ENCODE measurements around the gene POMGNT1.

POMGNT1 gene

GRCh38 chr1:46193984-46194570 lies 4.2 kb downstream of the POMGNT1 start:
- in situ Hi-C loops (cut with HindIII; ENCODE audit: low pct_ligation_motif_present, low sequenced_read_pairs) = no loop called here
- Histone ChIP-seq H3K27ac (no peak overlapping the region), H3K4me3 (ENCODE audit: low read depth, low read length) (no peak overlapping the region), H3K36me3 (replicated peaks) (peaks cover 42% of the 10 kb centered on the region), H3K27me3 (replicated peaks) (no peaks in the 10 kb centered on the region)
- no peak for DNase-seq
- no peak for TF ChIP-seq CTCF (IDR thresholded peaks at IDR 0.05; ENCODE audit: low read depth, low read length, missing control alignments)

- in situ Hi-C loops (cut with HindIII; ENCODE audit: low pct_ligation_motif_present, low sequenced_read_pairs) = no loop called here
- Histone ChIP-seq H3K36me3 (replicated peaks) (peaks cover 42% of the 10 kb centered on the region), H3K27me3 (replicated peaks) (no peaks in the 10 kb centered on the region), H3K27ac (no peak overlapping the region), H3K4me3 (ENCODE audit: low read depth, low read length) (no peak overlapping the region)
- no peak for TF ChIP-seq CTCF (IDR thresholded peaks at IDR 0.05; ENCODE audit: low read depth, low read length, missing control alignments)
- no peak for DNase-seq
Observed at GRCh38 chr1:46193285-46193684, 4.9 kb downstream of the POMGNT1 start.

GRCh38 chr1:46192171-46192570 lies 6.1 kb downstream of the POMGNT1 start:
- DNase-seq = no peak
- Histone ChIP-seq H3K36me3 (replicated peaks) (peaks cover 42% of the 10 kb centered on the region), H3K27me3 (replicated peaks) (no peaks in the 10 kb centered on the region), H3K27ac (no peak overlapping the region), H3K4me3 (ENCODE audit: low read depth, low read length) (no peak overlapping the region)
- in situ Hi-C loops (cut with HindIII; ENCODE audit: low pct_ligation_motif_present, low sequenced_read_pairs) = no loop called here
- no peak for TF ChIP-seq CTCF (IDR thresholded peaks at IDR 0.05; ENCODE audit: low read depth, low read length, missing control alignments)

- no peaks in the 10 kb centered on the region for H3K27me3 ChIP-seq (replicated peaks)
- H3K36me3 ChIP-seq (replicated peaks) = peaks cover 42% of the 10 kb centered on the region
- DNase-seq = peak; percentile 18
- H3K4me3 ChIP-seq (ENCODE audit: low read depth, low read length) = no peak overlapping the region
- in situ Hi-C loops (cut with HindIII; ENCODE audit: low pct_ligation_motif_present, low sequenced_read_pairs) = no loop called here
- no peak for TF ChIP-seq CTCF (IDR thresholded peaks at IDR 0.05; ENCODE audit: low read depth, low read length, missing control alignments)
- no peak overlapping the region for H3K27ac ChIP-seq
Observed at GRCh38 chr1:46191033-46191701, 7.1 kb downstream of the POMGNT1 start.

GRCh38 chr1:46190539-46190938 lies 7.7 kb downstream of the POMGNT1 start:
- in situ Hi-C loops (cut with HindIII; ENCODE audit: low pct_ligation_motif_present, low sequenced_read_pairs) = no loop called here
- H3K27me3 ChIP-seq (replicated peaks) = no peaks in the 10 kb centered on the region
- no peak overlapping the region for H3K27ac ChIP-seq
- no peak for TF ChIP-seq CTCF (IDR thresholded peaks at IDR 0.05; ENCODE audit: low read depth, low read length, missing control alignments)
- DNase-seq = no peak
- no peak overlapping the region for H3K4me3 ChIP-seq (ENCODE audit: low read depth, low read length)
- peaks cover 38% of the 10 kb centered on the region for H3K36me3 ChIP-seq (replicated peaks)
